K562 treated with DMSO at 1 percent for 48 hours (cell line): ENCODE measurements around the gene KLK2. TPM values are rescaled to one million over a fixed set of nuclear protein-coding genes. Genes with fewer than 3 reads are reported as not detected.

Source experiments
- total RNA-seq: library from RNA; unstranded; fragments of 300-600 nt; gene quantifications from 2 replicates; pipeline ENCODE4 v1.2.3, GENCODE V29; 2022; ENCODE audit warnings: low replicate concordance; ENCODE audit errors: extremely low read depth

KLK2 gene
- total RNA-seq: not detected in 2 replicates

GRCh38 chr19:50873056-50873455, at the start of gene KLK2:
Gene KLK2 (plus strand): TSS chr19:50873439. CDS start chr19:50873474, 35 bp downstream.

GRCh38 chr19:50833117-50833801, 40.0 kb upstream of the KLK2 start, which contains the start of gene KLK15:
Gene KLK15 (minus strand): TSS chr19:50833574. CDS start chr19:50831492, 2,082 bp downstream.

DNA sequence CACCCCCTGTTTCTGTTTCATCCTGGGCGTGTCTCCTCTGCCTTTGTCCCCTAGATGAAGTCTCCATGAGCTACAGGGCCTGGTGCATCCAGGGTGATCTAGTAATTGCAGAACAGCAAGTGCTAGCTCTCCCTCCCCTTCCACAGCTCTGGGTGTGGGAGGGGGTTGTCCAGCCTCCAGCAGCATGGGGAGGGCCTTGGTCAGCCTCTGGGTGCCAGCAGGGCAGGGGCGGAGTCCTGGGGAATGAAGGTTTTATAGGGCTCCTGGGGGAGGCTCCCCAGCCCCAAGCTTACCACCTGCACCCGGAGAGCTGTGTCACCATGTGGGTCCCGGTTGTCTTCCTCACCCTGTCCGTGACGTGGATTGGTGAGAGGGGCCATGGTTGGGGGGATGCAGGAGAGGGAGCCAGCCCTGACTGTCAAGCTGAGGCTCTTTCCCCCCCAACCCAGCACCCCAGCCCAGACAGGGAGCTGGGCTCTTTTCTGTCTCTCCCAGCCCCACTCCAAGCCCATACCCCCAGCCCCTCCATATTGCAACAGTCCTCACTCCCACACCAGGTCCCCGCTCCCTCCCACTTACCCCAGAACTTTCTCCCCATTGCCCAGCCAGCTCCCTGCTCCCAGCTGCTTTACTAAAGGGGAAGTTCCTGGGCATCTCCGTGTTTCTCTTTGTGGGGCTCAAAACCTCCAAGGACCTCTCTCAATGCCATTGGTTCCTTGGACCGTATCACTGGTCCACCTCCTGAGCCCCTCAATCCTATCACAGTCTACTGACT, 18.4 kb upstream of the KLK2 start, which contains the start of gene KLK3:
TSS of gene KLK3 (plus strand) at position 280 of the 775 bp plus-strand sequence. CDS start at position 321, 41 bp downstream.

DNA sequence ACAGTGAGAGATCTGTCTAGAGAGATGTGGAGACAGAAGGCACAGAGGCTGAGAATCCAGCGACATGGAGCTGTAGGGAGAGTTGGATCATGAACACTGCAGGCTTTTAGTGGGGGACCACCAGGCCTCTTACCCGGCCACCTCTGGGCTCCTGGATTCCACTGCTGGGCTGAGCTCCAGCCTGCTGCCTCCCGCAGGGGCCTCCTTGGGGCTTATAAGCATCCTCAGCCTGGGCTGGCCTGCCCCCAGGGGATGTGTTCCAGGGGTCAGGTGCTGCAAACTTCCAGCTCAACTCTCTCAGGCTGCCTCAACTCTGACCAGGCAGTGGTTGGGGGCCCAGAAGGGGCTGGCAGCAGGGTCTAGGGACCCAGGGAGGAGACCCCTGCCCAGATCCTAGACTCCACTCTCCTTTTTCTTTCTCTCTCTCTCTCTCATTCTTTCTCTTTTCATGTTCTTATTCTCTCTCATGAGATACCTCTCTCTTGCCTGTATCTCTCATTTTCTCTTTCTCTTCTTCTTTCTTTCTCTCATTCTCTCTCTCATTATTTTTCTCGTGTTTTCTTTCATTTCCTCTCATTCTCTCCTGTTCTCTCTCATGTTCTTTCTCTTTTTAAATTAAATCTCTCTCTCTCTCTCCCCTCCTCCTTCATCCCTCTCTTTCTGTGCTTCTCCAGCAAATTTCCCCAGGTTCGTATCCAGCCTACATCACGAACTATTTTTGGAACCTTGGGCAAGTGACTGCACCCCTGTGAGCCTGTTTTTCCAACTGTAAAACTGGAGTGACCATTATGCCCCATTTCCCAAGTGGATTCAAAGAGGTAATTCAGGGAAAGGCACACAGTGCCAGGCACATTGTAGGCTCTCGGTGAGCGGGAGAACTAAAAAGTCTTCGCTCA, 38.2 kb downstream of the KLK2 start, which contains the start of gene KLK4:
TSS of gene KLK4 (minus strand) at position 190 of the 896 bp plus-strand sequence. CDS start 657 bp downstream, outside the sequence.

Other genes starting within 250 kb of the KLK2 start
- not detected in 2 replicates for gene SYT3, start 233.6 kb upstream of the KLK2 start, total RNA-seq
- not detected in 2 replicates for gene C19orf81, start 224.0 kb upstream of the KLK2 start, total RNA-seq
- not detected in 2 replicates for gene SHANK1, start 153.6 kb upstream of the KLK2 start, total RNA-seq
- not detected in 2 replicates for gene CLEC11A, start 150.1 kb upstream of the KLK2 start, total RNA-seq
- not detected in 2 replicates for gene GPR32, start 103.0 kb upstream of the KLK2 start, total RNA-seq
- gene ACP4, start 83.0 kb upstream of the KLK2 start, total RNA-seq: not detected in 2 replicates
- gene KLK1, start 49.7 kb upstream of the KLK2 start, total RNA-seq: not detected in 2 replicates
- not detected in 2 replicates for gene KLK15, start 39.9 kb upstream of the KLK2 start, total RNA-seq
- not detected in 2 replicates for gene KLK3, start 18.5 kb upstream of the KLK2 start, total RNA-seq
- gene KLK4, start 38.0 kb downstream of the KLK2 start, total RNA-seq: not detected in 2 replicates
- not detected in 2 replicates for gene KLK5, start 79.6 kb downstream of the KLK2 start, total RNA-seq
- gene KLK6, start 96.2 kb downstream of the KLK2 start, total RNA-seq: not detected in 2 replicates
- gene KLK7, start 110.5 kb downstream of the KLK2 start, total RNA-seq: not detected in 2 replicates
- not detected in 2 replicates for gene KLK8, start 128.2 kb downstream of the KLK2 start, total RNA-seq
- gene KLK10, start 146.3 kb downstream of the KLK2 start, total RNA-seq: not detected in 2 replicates
- gene KLK11, start 153.2 kb downstream of the KLK2 start, total RNA-seq: not detected in 2 replicates
- gene KLK12, start 161.6 kb downstream of the KLK2 start, total RNA-seq: not detected in 2 replicates
- gene KLK13, start 191.7 kb downstream of the KLK2 start, total RNA-seq: not detected in 2 replicates
- gene KLK14, start 209.4 kb downstream of the KLK2 start, total RNA-seq: not detected in 2 replicates
- not detected in 2 replicates for gene CTU1, start 235.0 kb downstream of the KLK2 start, total RNA-seq